Sigmoid colon (tissue), 7 donors: ENCODE data around the gene MLLT3. TPM values are rescaled to one million over a fixed set of nuclear protein-coding genes. Genes with fewer than 3 reads are reported as not detected.

Experiments
- DNase-seq: peaks from one replicate; pipeline ENCODE4 v3.0.0-alpha.2; 2019
- H3K27ac ChIP-seq, 4 donors: fragments of 200-600 bp; sonication (generic); one replicate each; pipeline ENCODE4 v1.5.1; 2016 to 2019; ENCODE audit warnings: mild to moderate bottlenecking in 1 of 4
- H3K27me3 ChIP-seq, 3 donors: fragments of 200-600 bp; sonication (generic); one replicate each; pipeline ENCODE4 v1.5.1; 2019; ENCODE audit warnings: mild to moderate bottlenecking in 1 of 3
- H3K36me3 ChIP-seq, 4 donors: fragments of 200-600 bp; sonication (generic); one replicate each; pipeline ENCODE4 v1.5.1; 2016 to 2019
- H3K4me1 ChIP-seq, 4 donors: fragments of 200-600 bp; sonication (generic); one replicate each; pipeline ENCODE4 v1.5.1; 2017 to 2019
- H3K4me3 ChIP-seq, 4 donors: fragments of 200-600 bp; sonication (generic); one replicate each; pipeline ENCODE4 v1.5.1; 2017 to 2019; ENCODE audit warnings: mild to moderate bottlenecking in 2 of 4, moderate library complexity in 1 of 4
- H3K9me3 ChIP-seq, 4 donors: fragments of 200-600 bp in 3 of 4; sonication (generic) in 3 of 4; one replicate each; pipeline versions ENCODE4 v1.5.1 to v1.6.1; 2013 to 2019
- CTCF ChIP-seq, 4 experiments: fragments of 450-650 bp in 3 of 4; fragments of 200-600 bp in 1 of 4; IDR thresholded peaks; one replicate each; pipeline ENCODE4 v1.5.1; 2016 to 2019; ENCODE audit warnings: antibody characterized with exemption in 4 of 4, mild to moderate bottlenecking in 3 of 4, moderate library complexity in 2 of 4
- EP300 ChIP-seq, 4 donors: sonication (generic); formaldehyde crosslinking; IDR thresholded peaks; one replicate each; pipeline ENCODE4 v1.6.1; 2017; ENCODE audit warnings: antibody characterized with exemption in 4 of 4
- POLR2A ChIP-seq, 2 donors: fragments of 450-650 bp; IDR thresholded peaks; one replicate each; pipeline ENCODE4 v1.6.1; 2016; ENCODE audit warnings: antibody characterized with exemption in 2 of 2, mild to moderate bottlenecking in 2 of 2, moderate library complexity in 2 of 2
- POLR2AphosphoS5 ChIP-seq, 4 donors: sonication (generic); formaldehyde crosslinking; IDR thresholded peaks; one replicate each; pipeline ENCODE4 v1.6.1; 2017; ENCODE audit warnings: antibody characterized with exemption in 4 of 4
- WGBS, 2 donors: extraction: QIAGEN DNeasy Blood & Tissue Kit; methylation state at CpG; one replicate each; pipeline ENCODE4 v1.1.7; 2013; 5-methylcytosine and 5-hydroxymethylcytosine counted together
- intact Hi-C: fragments of 100-400 bp; cut with DNase I; formaldehyde crosslinking; loops from one replicate; pipeline ENCODE4 v1.15.1; 2023
- polyA plus RNA-seq, 3 donors: library from polyadenylated mRNA; stranded (reverse); fragments of 200-250 nt; gene quantifications; one replicate each; pipeline ENCODE4 v1.2.3, GENCODE V29; 2013
- total RNA-seq, 4 donors: library from RNA; depleted of rRNA; stranded (reverse); fragments of >200 nt; gene quantifications; one replicate each; pipeline ENCODE4 v1.1.0, GENCODE V29; 2016
- donor health status: healthy with polysubstance abuse.
- donor health status: Bipolar disorder and iron deficiency.
- donor health status: healthy.

Gene MLLT3
- total and polyA plus RNA-seq, 7 donors: 19.0 to 132 (median 25.0) TPM

- intact Hi-C loops: loop anchor here (10.0 kb wide), 2 partner anchors 148 to 208 kb away; partner anchors contain the start of genes FOCAD and MLLT3
- Histone ChIP-seq H3K4me3 (no peak overlapping the region), H3K36me3 (no peaks in the 10 kb centered on the region), H3K4me1 (peaks cover 0 to 58% (median 43%) of the 10 kb centered on the region in 4 donors), H3K9me3 (no peaks in the 10 kb centered on the region), H3K27ac (peak overlapping the region in 3 of 4 donors; percentile 37 to 50 (median 38)), H3K27me3 (no peaks in the 10 kb centered on the region)
- TF ChIP-seq POLR2AphosphoS5 (IDR thresholded peaks at IDR 0.05) (no peak), CTCF (IDR thresholded peaks at IDR 0.05) (no peak), EP300 (IDR thresholded peaks at IDR 0.05) (no peak), POLR2A (IDR thresholded peaks at IDR 0.05) (no peak)
- 23 to 75% methylated on average over 2 of the region's 2 CpGs for WGBS, 2 donors
- DNase-seq: no peak
Measured at GRCh38 chr9:20476912-20477521, 145.3 kb downstream of the MLLT3 start.

- intact Hi-C loops: loop anchor here (10.0 kb wide), 2 partner anchors 150 to 210 kb away; partner anchors contain the start of genes FOCAD and MLLT3
- H3K27me3 ChIP-seq: no peaks in the 10 kb centered on the region
- no peak overlapping the region for H3K27ac ChIP-seq
- H3K9me3 ChIP-seq: no peaks in the 10 kb centered on the region
- H3K36me3 ChIP-seq: no peaks in the 10 kb centered on the region
- peaks cover 0 to 64% (median 44%) of the 10 kb centered on the region in 4 donors for H3K4me1 ChIP-seq
- no peak for DNase-seq
- H3K4me3 ChIP-seq: no peak overlapping the region
- 83 to 88% methylated on average over 5 of the region's 5 CpGs for WGBS, 2 donors
- TF ChIP-seq POLR2AphosphoS5 (IDR thresholded peaks at IDR 0.05): no peak
- no peak for TF ChIP-seq EP300 (IDR thresholded peaks at IDR 0.05)
Measured at GRCh38 chr9:20474496-20474895, 147.8 kb downstream of the MLLT3 start.

- Histone ChIP-seq H3K4me3 (no peak overlapping the region), H3K27ac (no peak overlapping the region), H3K4me1 (peaks cover 0 to 67% (median 45%) of the 10 kb centered on the region in 4 donors), H3K27me3 (no peaks in the 10 kb centered on the region), H3K9me3 (no peaks in the 10 kb centered on the region), H3K36me3 (no peaks in the 10 kb centered on the region)
- intact Hi-C loops: loop anchor here (10.0 kb wide), 2 partner anchors 151 to 211 kb away; partner anchors contain the start of genes FOCAD and MLLT3
- no peak for DNase-seq
- TF ChIP-seq CTCF (IDR thresholded peaks at IDR 0.05) (no peak), POLR2A (IDR thresholded peaks at IDR 0.05) (no peak), POLR2AphosphoS5 (IDR thresholded peaks at IDR 0.05) (peak in 1 of 4 donors; percentile 37)
Measured at GRCh38 chr9:20473515-20474013, 148.7 kb downstream of the MLLT3 start.

GRCh38 chr9:20472342-20473045 is 149.8 kb downstream of the MLLT3 start:
- WGBS, 2 donors: 98% methylated on average over 2 of the region's 2 CpGs
- no peaks in the 10 kb centered on the region for H3K36me3 ChIP-seq
- H3K4me3 ChIP-seq: no peak overlapping the region
- no peak for TF ChIP-seq POLR2A (IDR thresholded peaks at IDR 0.05)
- TF ChIP-seq POLR2AphosphoS5 (IDR thresholded peaks at IDR 0.05): no peak
- TF ChIP-seq EP300 (IDR thresholded peaks at IDR 0.05): no peak
- no peak for TF ChIP-seq CTCF (IDR thresholded peaks at IDR 0.05)
- no peak overlapping the region for H3K27ac ChIP-seq
- DNase-seq: no peak
- H3K4me1 ChIP-seq: peaks cover 0 to 59% (median 35%) of the 10 kb centered on the region in 4 donors
- H3K9me3 ChIP-seq: no peaks in the 10 kb centered on the region
- no peaks in the 10 kb centered on the region for H3K27me3 ChIP-seq
- intact Hi-C loops: loop anchor here (10.0 kb wide), 2 partner anchors 152 to 212 kb away; partner anchors contain the start of genes FOCAD and MLLT3

- H3K9me3 ChIP-seq: no peaks in the 10 kb centered on the region
- no peaks in the 10 kb centered on the region for H3K27me3 ChIP-seq
- intact Hi-C loops: no loop called here
- peaks cover 0 to 11% (median 5%) of the 10 kb centered on the region in 4 donors for H3K4me1 ChIP-seq
- DNase-seq: no peak
- H3K4me3 ChIP-seq: no peak overlapping the region
- WGBS, 2 donors: 91 to 92% methylated on average over 1 of the region's 1 CpG
- H3K36me3 ChIP-seq: no peaks in the 10 kb centered on the region
- no peak for TF ChIP-seq EP300 (IDR thresholded peaks at IDR 0.05)
- no peak for TF ChIP-seq CTCF (IDR thresholded peaks at IDR 0.05)
- TF ChIP-seq POLR2AphosphoS5 (IDR thresholded peaks at IDR 0.05): no peak
- TF ChIP-seq POLR2A (IDR thresholded peaks at IDR 0.05): no peak
- H3K27ac ChIP-seq: no peak overlapping the region
Measured at GRCh38 chr9:20466328-20467008, 155.8 kb downstream of the MLLT3 start.
